ENCODE data around the gene MCC. TPM values are rescaled to one million over a fixed set of nuclear protein-coding genes. Genes with fewer than 3 reads are reported as not detected.

The MCC gene
- total RNA-seq, 1 donor from 2014 or later = 2.5 TPM

DNA sequence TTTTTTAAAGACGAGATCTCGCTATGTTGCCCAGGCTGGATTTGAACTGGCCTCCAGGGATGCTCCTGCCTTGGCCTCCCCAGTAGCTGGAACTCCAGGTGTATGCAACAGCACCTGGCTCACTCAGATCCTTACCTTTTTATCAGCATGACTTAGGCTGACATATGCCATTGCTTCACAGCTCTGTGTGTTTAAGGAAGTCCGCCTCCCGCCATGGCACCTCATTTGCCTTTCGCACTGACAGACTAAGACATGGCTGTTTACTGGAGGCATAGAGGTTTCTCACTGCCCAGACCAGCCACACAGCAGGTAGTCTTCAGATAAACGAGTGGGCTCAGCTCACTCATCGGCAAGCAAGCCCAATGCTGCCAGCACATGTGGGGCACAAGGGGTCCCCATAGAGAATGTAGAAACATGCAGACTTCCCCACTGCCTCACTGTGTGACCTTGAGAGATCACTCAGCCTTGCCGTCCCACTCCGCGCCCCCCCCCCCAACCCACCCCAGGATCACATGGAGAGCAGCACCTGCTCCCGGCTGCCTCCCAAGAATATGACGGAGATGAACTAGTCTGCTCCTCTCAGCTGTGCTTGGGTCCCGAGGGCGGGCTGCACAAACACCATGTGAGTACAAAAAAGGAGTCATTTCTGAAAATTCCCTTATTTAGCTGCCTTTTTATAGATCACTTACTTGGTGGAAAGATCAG is 448.9 kb downstream of the MCC start:
- no peak overlapping the region for H3K4me3 Mint-ChIP-seq
- no peak overlapping the region for H3K27ac ChIP-seq
- no peak overlapping the region for H3K4me3 ChIP-seq
- H3F3A ChIP-seq (ENCODE audit: low read depth) = peaks cover 6% of the 10 kb centered on the region
- H3K27me3 ChIP-seq = no peaks in the 10 kb centered on the region
- no peak overlapping the region for H2AFZ ChIP-seq (replicated peaks)
- H3K9me3 Mint-ChIP-seq = no peaks in the 10 kb centered on the region
- H4K20me1 ChIP-seq (ENCODE audit: low read depth) = no peaks in the 10 kb centered on the region
- peaks cover 2% of the 10 kb centered on the region for H3K36me3 Mint-ChIP-seq
- H3K4me1 ChIP-seq = peaks cover 5% of the 10 kb centered on the region
- H3K4me1 Mint-ChIP-seq = peaks cover 15% of the 10 kb centered on the region
- no peaks in the 10 kb centered on the region for H3K9me3 ChIP-seq (ENCODE audit: low read depth)
- TF ChIP-seq EZH2phosphoT487 (IDR thresholded peaks at IDR 0.05) (no peak), EZH2 (IDR thresholded peaks at IDR 0.05) (no peak)
- TF ChIP-seq, protein P1, sequence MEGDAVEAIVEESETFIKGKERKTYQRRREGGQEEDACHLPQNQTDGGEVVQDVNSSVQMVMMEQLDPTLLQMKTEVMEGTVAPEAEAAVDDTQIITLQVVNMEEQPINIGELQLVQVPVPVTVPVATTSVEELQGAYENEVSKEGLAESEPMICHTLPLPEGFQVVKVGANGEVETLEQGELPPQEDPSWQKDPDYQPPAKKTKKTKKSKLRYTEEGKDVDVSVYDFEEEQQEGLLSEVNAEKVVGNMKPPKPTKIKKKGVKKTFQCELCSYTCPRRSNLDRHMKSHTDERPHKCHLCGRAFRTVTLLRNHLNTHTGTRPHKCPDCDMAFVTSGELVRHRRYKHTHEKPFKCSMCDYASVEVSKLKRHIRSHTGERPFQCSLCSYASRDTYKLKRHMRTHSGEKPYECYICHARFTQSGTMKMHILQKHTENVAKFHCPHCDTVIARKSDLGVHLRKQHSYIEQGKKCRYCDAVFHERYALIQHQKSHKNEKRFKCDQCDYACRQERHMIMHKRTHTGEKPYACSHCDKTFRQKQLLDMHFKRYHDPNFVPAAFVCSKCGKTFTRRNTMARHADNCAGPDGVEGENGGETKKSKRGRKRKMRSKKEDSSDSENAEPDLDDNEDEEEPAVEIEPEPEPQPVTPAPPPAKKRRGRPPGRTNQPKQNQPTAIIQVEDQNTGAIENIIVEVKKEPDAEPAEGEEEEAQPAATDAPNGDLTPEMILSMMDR (IDR thresholded peaks at IDR 0.05) = no peak
- H3K9ac ChIP-seq = no peak overlapping the region
- peaks cover 7% of the 10 kb centered on the region for H3K27me3 Mint-ChIP-seq (ENCODE audit: insufficient read depth, low read depth)
- no peak for DNase-seq (ENCODE audit: low spot score)
- no peak overlapping the region for H3K4me2 ChIP-seq
- no peak overlapping the region for H3K27ac Mint-ChIP-seq
- H3K36me3 ChIP-seq = no peaks in the 10 kb centered on the region
- H3K79me2 ChIP-seq (ENCODE audit: low read depth) = no peaks in the 10 kb centered on the region

DNA sequence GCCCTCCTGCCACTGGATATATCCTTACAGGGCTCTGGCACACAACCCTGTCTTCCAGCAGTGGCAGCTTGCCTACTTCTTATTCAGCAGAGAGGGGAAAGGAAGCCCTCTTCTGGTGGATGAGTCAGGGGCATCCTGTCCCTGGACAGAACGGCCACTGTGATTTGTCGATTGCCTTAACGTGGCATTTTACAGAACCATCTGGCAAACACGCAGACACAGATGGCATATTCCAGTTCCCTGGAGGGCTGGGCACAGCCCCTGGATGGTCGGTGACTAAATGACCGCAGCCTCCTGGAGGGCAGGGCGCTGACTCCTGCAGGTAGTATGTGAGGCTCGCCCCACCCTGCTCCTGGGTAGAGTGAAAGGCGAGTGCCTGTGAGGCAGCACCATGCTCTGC is 449.5 kb downstream of the MCC start:
- no peaks in the 10 kb centered on the region for H3K9me3 ChIP-seq (ENCODE audit: low read depth)
- no peak overlapping the region for H3K4me3 ChIP-seq
- TF ChIP-seq EZH2 (IDR thresholded peaks at IDR 0.05) (no peak), EZH2phosphoT487 (IDR thresholded peaks at IDR 0.05) (no peak)
- TF ChIP-seq, protein P1 (IDR thresholded peaks at IDR 0.05) = no peak
- Mint-ChIP-seq H3K36me3 (peaks cover 2% of the 10 kb centered on the region), H3K4me3 (no peak overlapping the region), H3K27ac (no peak overlapping the region), H3K9me3 (no peaks in the 10 kb centered on the region), H3K4me1 (peaks cover 14% of the 10 kb centered on the region), H3K27me3 (ENCODE audit: insufficient read depth, low read depth) (peaks cover 3% of the 10 kb centered on the region)
- H3K4me2 ChIP-seq = no peak overlapping the region
- H3F3A ChIP-seq (ENCODE audit: low read depth) = peaks cover 9% of the 10 kb centered on the region
- DNase-seq (ENCODE audit: low spot score) = no peak
- no peaks in the 10 kb centered on the region for H3K36me3 ChIP-seq
- H3K27me3 ChIP-seq = no peaks in the 10 kb centered on the region
- no peaks in the 10 kb centered on the region for H3K79me2 ChIP-seq (ENCODE audit: low read depth)
- peaks cover 12% of the 10 kb centered on the region for H3K4me1 ChIP-seq
- H2AFZ ChIP-seq (replicated peaks) = no peak overlapping the region
- no peak overlapping the region for H3K27ac ChIP-seq
- no peaks in the 10 kb centered on the region for H4K20me1 ChIP-seq (ENCODE audit: low read depth)
- no peak overlapping the region for H3K9ac ChIP-seq

DNA sequence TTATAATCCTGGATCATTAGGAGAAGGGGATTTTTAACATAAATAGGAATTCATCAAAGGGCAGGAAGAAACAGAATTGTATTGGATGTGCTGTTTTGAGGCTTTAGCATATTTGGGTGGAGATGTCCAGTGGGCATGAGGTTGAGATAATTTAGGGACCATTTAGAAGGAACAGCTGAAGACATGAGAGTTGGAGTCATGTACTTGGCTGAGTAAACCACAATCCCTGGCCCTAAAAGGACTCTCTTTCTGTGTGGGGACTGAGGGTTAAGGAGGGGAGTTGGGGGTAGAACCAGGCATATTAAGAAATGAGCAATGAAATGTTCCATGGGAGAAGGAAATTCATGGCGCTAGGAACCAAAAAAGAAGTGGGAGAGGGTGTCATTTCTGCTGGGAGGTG is 450.1 kb downstream of the MCC start:
- Histone ChIP-seq H3K9ac (no peak overlapping the region), H3K79me2 (ENCODE audit: low read depth) (no peaks in the 10 kb centered on the region), H3K27me3 (no peaks in the 10 kb centered on the region), H3K4me2 (no peak overlapping the region), H3F3A (ENCODE audit: low read depth) (peaks cover 9% of the 10 kb centered on the region), H3K27ac (no peak overlapping the region), H3K4me1 (peaks cover 12% of the 10 kb centered on the region), H3K36me3 (no peaks in the 10 kb centered on the region), H3K4me3 (no peak overlapping the region), H2AFZ (replicated peaks) (no peak overlapping the region), H3K9me3 (ENCODE audit: low read depth) (no peaks in the 10 kb centered on the region), H4K20me1 (ENCODE audit: low read depth) (no peaks in the 10 kb centered on the region)
- H3K36me3 Mint-ChIP-seq = peaks cover 2% of the 10 kb centered on the region
- no peak for TF ChIP-seq EZH2 (IDR thresholded peaks at IDR 0.05)
- TF ChIP-seq, protein P1 (IDR thresholded peaks at IDR 0.05) = no peak
- no peak for TF ChIP-seq EZH2phosphoT487 (IDR thresholded peaks at IDR 0.05)
- H3K4me3 Mint-ChIP-seq = no peak overlapping the region
- DNase-seq (ENCODE audit: low spot score) = no peak
- H3K27me3 Mint-ChIP-seq (ENCODE audit: insufficient read depth, low read depth) = peaks cover 3% of the 10 kb centered on the region
- H3K4me1 Mint-ChIP-seq = peaks cover 18% of the 10 kb centered on the region
- no peak overlapping the region for H3K27ac Mint-ChIP-seq
- H3K9me3 Mint-ChIP-seq = no peaks in the 10 kb centered on the region
